SKM-1 treated with dmso at 0.1 percent for 144 hours (cell line): ENCODE data around the gene FBXO7.

ENCODE experiments used
- DNase-seq: peaks from one replicate; lab custom pipeline; 2025; ENCODE audit not compliant: unreplicated experiment; lab: John Stamatoyannopoulos, UW

The FBXO7 gene

DNA sequence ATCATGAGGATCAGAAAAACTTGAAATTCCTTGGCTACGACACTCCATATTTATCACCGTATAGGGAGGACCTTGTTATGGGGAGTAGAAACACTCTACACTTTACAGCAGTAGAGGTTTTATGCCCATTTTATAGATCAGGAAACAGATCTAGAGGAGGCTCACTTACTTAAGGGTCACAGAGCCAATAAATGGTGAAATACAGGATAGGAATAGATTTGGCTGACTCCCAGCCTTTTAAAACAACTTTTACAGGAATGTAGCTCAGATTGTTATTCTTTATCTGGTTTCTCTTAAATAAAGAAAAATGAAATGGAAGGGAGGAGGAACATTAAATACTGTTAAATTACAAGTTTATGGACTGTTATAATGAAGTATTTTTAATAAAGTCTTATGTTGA lies 14.8 kb downstream of the FBXO7 start:
- no peak for DNase-seq

GRCh38 chr22:32490279-32490678 lies 15.7 kb downstream of the FBXO7 start:
- DNase-seq, result no peak

GRCh38 chr22:32492111-32492510 lies 17.5 kb downstream of the FBXO7 start:
- DNase-seq, result no peak

- no peak for DNase-seq
Measured at GRCh38 chr22:32493551-32493950, 18.9 kb downstream of the FBXO7 start.

- DNase-seq, result no peak
Measured at GRCh38 chr22:32494971-32495370, 20.4 kb downstream of the FBXO7 start.

- DNase-seq, result no peak
Measured at GRCh38 chr22:32499666-32500065, 25.1 kb downstream of the FBXO7 start.

DNA sequence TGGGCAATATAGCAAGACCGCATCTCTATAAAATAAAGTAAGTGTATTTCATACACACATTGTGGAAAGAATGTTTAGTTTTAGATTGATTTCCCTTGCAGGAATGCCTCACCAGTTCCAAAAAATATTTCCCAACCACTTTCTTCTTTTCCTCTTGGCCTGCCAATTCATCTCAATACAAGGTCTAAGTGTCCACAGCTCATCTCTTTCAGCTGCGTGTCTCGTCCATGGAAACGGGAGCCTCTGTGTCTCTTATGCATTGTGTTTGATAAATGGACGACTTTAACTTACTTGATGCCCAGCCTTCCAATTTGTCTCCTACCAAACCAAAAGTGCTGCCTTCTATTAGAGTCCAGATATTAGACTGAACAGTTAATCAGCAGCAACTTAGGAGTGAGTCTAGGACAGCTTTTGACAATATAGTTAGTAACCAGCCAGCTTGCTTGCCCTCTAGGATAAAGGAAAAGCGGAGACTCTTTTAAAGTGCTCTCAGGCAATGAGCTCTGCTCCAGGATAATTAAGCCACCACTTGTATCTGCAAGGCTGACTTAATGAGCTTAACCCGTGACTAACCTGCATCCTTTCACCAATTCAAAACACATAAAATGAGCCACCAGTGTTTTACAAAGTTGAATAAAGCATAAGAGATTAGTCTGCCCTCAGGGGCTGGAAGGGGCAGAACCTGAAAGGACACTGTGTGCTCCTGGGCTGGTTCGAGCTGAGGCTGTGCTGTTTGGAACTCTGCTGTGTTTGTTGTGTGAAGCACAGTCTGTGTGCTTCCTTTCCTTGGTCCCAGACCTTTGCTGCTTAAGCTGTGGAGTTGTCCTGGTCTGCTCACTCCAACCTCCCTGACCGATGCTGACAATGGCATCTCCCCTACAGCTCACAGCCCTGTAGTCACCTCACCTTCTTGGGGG lies 27.5 kb downstream of the FBXO7 start:
- DNase-seq, result no peak

- DNase-seq, result no peak
Measured at GRCh38 chr22:32509045-32509444, 34.4 kb downstream of the FBXO7 start.

DNA sequence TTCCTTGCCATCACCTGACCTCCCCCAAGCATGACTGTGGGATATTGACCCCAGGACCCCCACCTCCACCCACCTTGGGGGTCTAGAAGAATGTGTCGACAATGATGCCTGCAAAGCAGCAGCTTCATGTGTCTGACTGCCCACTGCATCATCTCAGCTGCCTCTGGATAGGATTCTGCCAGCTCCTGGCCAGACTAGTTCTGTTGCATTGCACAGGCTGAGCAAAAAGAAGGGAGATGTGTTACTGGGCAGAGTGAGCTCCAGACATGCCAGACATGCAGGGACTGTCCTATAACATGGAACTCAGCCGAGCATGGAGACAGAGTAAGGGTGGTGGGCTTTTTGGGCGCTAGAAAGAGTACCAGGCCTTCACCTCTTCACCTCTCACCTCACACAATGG lies 36.7 kb downstream of the FBXO7 start:
- DNase-seq, result no peak

- DNase-seq, result no peak
Measured at GRCh38 chr22:32511776-32512175, 37.2 kb downstream of the FBXO7 start.

DNA sequence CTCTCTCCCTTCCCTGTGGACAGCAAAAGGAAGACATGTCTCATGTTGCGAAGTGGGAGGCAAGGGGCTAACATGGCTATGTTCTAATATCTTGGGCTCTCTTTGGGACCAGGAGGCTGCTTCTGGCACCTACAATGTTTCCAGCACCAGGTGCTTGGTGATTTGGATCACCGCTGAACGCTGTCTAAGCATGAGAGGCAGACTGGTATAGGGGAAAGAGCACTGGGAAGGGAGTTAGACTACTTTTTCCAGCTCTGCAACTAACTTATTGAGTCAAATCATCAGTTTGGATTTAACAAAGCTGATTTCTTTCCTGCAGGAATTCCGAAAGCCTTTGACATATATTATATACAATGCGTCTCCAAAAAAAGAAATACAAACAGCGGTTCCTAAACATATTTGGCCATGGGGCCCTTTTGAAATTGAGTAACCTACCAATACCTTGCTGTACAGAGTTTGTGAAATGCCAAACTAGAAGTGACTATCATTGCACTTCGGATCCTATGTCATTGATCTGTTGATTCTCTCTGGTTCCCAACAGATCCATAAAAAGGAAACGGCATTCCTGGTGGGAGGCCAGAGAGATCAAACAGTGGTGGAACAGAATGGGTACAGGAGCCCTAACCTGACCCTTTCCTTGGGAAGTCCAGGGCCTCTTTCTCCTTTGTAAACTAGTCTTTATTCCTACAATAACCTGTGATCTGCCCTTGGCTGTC lies 37.8 kb downstream of the FBXO7 start:
- DNase-seq, result no peak

DNA sequence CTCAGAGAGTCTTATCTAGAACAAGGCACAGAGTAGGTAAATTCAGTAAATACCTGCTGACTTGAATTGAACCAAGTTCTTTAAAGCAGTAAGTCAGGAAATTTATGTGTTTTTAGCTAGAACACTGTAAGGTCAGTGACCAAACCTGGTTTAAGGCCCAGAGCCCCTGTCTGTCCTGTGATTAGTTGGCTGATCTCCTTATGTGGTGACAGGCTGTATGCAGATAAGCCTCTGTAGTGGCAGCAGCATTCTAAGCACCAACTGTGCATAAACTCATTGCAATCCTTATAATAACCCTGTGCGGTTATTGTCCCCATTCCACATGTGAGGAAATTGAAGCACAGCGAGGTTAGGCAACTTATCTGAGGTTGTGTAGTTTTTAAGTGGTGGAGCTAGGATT lies 40.5 kb downstream of the FBXO7 start:
- DNase-seq, result no peak

DNA sequence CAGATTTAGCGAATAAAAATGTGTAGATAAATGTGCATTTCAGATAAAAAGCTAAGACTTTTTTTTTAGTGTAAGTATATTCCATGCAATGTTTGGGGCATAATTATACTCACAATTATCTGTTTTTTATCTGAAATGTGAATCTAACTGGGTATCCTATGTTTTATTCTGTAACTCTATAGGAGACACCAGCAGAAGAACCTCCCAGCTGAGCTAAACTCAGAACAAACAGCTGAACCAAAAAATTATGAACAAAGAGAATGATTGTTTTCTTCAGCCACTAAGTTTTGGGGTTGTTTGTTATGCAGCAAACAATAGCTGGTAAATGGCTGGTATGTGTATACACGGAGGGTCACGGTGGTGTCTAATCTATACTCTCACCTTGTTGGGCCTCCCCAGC lies 42.9 kb downstream of the FBXO7 start:
- DNase-seq, result no peak

DNA sequence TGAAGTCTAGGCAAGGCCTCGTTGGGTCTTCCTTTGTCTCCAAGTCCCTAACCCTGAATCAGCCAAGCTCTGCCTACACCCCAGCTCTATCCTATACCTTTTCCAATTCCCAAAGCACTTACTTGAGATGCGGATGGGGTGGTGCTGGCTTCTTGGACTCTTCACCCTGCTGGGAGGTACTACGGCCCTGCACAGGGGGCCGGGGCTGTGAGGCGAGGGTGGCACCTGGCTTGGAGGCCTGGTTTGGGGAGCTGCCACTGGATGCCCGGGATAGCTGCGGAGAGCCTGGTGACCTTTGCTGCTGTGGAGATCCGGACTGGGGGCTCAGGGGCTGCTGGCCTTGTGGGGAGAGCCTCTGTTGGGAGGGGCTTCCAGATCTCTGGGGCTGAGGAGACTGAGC lies 43.3 kb downstream of the FBXO7 start:
- no peak for DNase-seq

DNA sequence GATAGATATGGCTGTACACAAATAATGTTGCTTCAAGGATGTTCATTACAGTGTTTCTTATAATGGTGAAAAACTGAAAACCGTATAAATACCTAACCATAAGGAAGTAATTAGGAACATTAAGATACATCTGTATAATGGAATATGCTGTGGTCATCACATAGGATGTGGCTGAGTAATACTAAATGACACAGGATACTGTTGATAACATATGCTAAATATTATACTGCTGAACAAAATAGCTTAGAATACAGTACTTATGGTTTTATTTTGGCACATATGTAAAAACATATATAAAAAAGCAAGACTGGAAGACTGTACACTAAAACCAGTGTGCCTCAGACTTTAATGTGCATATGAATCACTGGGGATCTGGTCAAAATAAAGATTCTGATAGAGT lies 43.8 kb downstream of the FBXO7 start:
- no peak for DNase-seq

DNA sequence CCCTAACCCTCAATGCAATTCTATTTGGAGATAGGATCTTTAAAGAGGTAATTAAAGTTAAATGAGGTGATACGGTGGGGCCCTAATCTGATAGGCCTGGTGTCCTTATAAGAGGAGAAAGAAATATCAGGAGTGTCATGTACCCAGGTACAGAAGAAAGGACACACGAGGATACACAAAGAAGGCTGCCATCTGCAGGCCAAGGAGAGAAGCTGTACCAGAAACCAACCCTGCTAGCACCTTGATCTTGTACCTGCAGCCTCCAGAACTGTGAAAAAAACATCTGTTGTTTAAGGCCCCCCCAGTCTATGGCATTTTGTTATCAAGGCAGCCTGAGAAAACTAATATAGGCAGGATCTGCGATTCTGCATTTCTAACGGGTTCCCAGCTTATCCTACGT lies 44.2 kb downstream of the FBXO7 start:
- peak; percentile 8 for DNase-seq

GRCh38 chr22:32520612-32521011 lies 46.0 kb downstream of the FBXO7 start:
- no peak for DNase-seq

GRCh38 chr22:32522237-32522636 lies 47.6 kb downstream of the FBXO7 start:
- no peak for DNase-seq

DNA sequence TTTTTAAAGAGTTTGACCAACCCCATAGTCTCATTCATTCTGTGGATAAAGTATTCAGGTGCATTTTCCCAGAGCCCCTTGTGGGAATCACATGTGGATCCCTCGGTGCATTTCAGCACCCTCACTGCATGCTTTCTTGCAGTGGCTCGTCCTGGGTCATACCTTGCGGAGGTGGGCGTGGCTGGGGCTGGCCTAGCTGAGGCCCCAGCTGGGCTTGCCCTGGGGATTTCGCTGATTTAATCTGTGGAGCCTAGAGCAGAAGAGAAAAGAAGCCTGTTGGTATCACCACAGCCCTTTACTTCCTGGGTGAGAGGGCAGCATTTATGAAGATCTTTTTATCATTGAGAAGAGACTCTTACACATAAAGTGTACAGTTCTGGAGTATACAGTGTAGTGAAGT lies 53.1 kb downstream of the FBXO7 start:
- no peak for DNase-seq

DNA sequence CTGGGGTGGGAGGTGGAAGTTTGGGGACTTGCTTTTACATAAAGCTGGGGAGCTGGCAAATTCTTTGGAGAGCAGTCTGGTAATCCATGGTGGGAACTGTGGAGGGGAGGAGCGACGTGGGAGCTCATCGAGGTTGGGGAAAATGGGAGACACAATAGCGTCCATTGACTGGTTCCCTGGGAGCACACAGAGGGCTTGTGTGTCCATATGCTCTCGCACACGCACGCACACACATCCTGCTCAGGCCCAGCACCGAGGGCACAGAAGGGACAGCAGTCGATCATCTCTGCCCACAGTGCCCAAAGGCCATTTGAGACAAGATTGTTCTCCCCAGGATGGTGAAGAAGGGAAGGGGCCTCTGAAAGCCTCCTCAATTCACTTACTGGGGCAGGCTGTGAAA lies 53.7 kb downstream of the FBXO7 start:
- DNase-seq, result no peak

GRCh38 chr22:32528984-32529982 lies 54.7 kb downstream of the FBXO7 start:
- peak; percentile 55 for DNase-seq
